ENCODE data around the gene NADSYN1. TPM values are rescaled to one million over a fixed set of nuclear protein-coding genes. Genes with fewer than 3 reads are reported as not detected.

NADSYN1 gene
- total RNA-seq, 8 experiments from 2014 or later = 20.3 to 120 (median 37.1) TPM

GRCh38 chr11:71435278-71435951 lies 17.6 kb upstream of the NADSYN1 start:
- in situ Hi-C loops (cut with MboI; ENCODE audit: low pct_unique_long_range_greater_than_20kb in 2 of 9, low sequenced_read_pairs in 9 of 9, unreplicated experiment in 9 of 9) = loop anchor here in 1 of 9 experiments (25.0 kb wide), 1 partner anchor 973 kb away; no protein-coding TSS in a partner anchor
- ATAC-seq (replicated peaks in 6 of 8) = peak in 4 of 8 experiments; percentile 9 to 29 (median 18)
- no peak overlapping the region for H3K27ac ChIP-seq

GRCh38 chr11:71436861-71437260 lies 16.1 kb upstream of the NADSYN1 start:
- Histone ChIP-seq H3K4me1 (replicated peaks in 1 of 2) (no peaks in the 10 kb centered on the region), H3K4me3 (no peak overlapping the region), H3K27ac (no peak overlapping the region)
- ATAC-seq (replicated peaks in 6 of 8) = no peak
- in situ Hi-C loops (cut with MboI; ENCODE audit: low pct_unique_long_range_greater_than_20kb in 2 of 9, low sequenced_read_pairs in 9 of 9, unreplicated experiment in 9 of 9) = loop anchor here in 1 of 9 experiments (25.0 kb wide), 1 partner anchor 975 kb away; no protein-coding TSS in a partner anchor
- 100% methylated on average over 1 to 2 of the region's 8 CpGs; no CpG with 5 or more reads in 6 of the 10 experiments for WGBS, 10 experiments

More at GRCh38 chr11:71435278-71435951, 17.6 kb upstream of the NADSYN1 start:
- 90 to 100% (median 97%) methylated on average over 1 to 15 of the region's 39 CpGs; no CpG with 5 or more reads in 5 of the 10 experiments for WGBS, 10 experiments
- no peaks in the 10 kb centered on the region for H3K4me1 ChIP-seq (replicated peaks in 1 of 2)
- H3K4me3 ChIP-seq = no peak overlapping the region

- Histone ChIP-seq H3K4me1 (replicated peaks in 1 of 2) (no peaks in the 10 kb centered on the region), H3K4me3 (no peak overlapping the region), H3K27ac (no peak overlapping the region)
- no peak for ATAC-seq (replicated peaks in 6 of 8)
- in situ Hi-C loops (cut with MboI; ENCODE audit: low pct_unique_long_range_greater_than_20kb in 2 of 9, low sequenced_read_pairs in 9 of 9, unreplicated experiment in 9 of 9) = loop anchor here in 1 of 9 experiments (25.0 kb wide), 1 partner anchor 975 kb away; no protein-coding TSS in a partner anchor
- 95 to 100% (median 100%) methylated on average over 1 to 4 of the region's 6 CpGs; no CpG with 5 or more reads in 5 of the 10 experiments for WGBS, 10 experiments
Observed at GRCh38 chr11:71437399-71437798, 15.6 kb upstream of the NADSYN1 start.

GRCh38 chr11:71437879-71438278 lies 15.1 kb upstream of the NADSYN1 start:
- ATAC-seq (replicated peaks in 6 of 8) = no peak
- in situ Hi-C loops (cut with MboI; ENCODE audit: low pct_unique_long_range_greater_than_20kb in 2 of 9, low sequenced_read_pairs in 9 of 9, unreplicated experiment in 9 of 9) = loop anchor here in 1 of 9 experiments (25.0 kb wide), 1 partner anchor 976 kb away; no protein-coding TSS in a partner anchor
- 95 to 100% (median 100%) methylated on average over 1 to 4 of the region's 13 CpGs; no CpG with 5 or more reads in 7 of the 10 experiments for WGBS, 10 experiments
- H3K4me3 ChIP-seq = no peak overlapping the region
- no peaks in the 10 kb centered on the region for H3K4me1 ChIP-seq (replicated peaks in 1 of 2)
- H3K27ac ChIP-seq = no peak overlapping the region

- 90 to 100% (median 93%) methylated on average over 5 to 9 of the region's 19 CpGs; no CpG with 5 or more reads in 5 of the 10 experiments for WGBS, 10 experiments
- Histone ChIP-seq H3K4me1 (replicated peaks in 1 of 2) (no peaks in the 10 kb centered on the region), H3K27ac (no peak overlapping the region), H3K4me3 (no peak overlapping the region)
- no peak for ATAC-seq (replicated peaks in 6 of 8)
- in situ Hi-C loops (cut with MboI; ENCODE audit: low pct_unique_long_range_greater_than_20kb in 2 of 9, low sequenced_read_pairs in 9 of 9, unreplicated experiment in 9 of 9) = loop anchor here in 1 of 9 experiments (25.0 kb wide), 1 partner anchor 976 kb away; no protein-coding TSS in a partner anchor
Observed at GRCh38 chr11:71438650-71439049, 14.4 kb upstream of the NADSYN1 start.

GRCh38 chr11:71440021-71440755 lies 12.8 kb upstream of the NADSYN1 start:
- ATAC-seq (replicated peaks in 6 of 8) = no peak
- no peak overlapping the region for H3K4me3 ChIP-seq
- in situ Hi-C loops (cut with MboI; ENCODE audit: low pct_unique_long_range_greater_than_20kb in 2 of 9, low sequenced_read_pairs in 9 of 9, unreplicated experiment in 9 of 9) = loop anchor here in 1 of 9 experiments (25.0 kb wide), 1 partner anchor 978 kb away; no protein-coding TSS in a partner anchor
- no peaks in the 10 kb centered on the region for H3K4me1 ChIP-seq (replicated peaks in 1 of 2)
- WGBS, 10 experiments = 93 to 100% (median 100%) methylated on average over 1 to 5 of the region's 6 CpGs; no CpG with 5 or more reads in 5 of the 10 experiments
- H3K27ac ChIP-seq = no peak overlapping the region

DNA sequence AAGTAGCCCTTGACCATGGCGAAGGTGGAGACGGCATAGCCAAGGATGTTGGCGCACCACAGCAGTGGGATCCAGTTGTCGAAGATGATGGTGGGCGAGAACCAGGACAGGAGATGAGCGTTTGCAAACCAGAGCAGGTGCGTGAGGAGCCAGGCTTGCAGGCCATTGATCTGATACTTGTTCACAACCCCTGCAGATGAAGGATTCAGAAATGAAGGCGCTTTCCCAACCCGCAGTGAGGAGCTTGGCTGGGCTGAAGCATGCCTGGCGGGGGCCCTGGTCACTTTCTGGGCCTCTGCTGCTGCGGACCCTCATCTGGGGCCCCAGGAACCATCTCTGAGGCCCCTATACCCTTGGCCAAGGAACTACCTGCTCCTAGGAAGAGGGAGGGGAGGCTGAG lies 11.8 kb upstream of the NADSYN1 start:
- in situ Hi-C loops (cut with MboI; ENCODE audit: low pct_unique_long_range_greater_than_20kb in 2 of 9, low sequenced_read_pairs in 9 of 9, unreplicated experiment in 9 of 9) = loop anchor here in 1 of 9 experiments (25.0 kb wide), 1 partner anchor 979 kb away; no protein-coding TSS in a partner anchor
- no peak overlapping the region for H3K4me3 ChIP-seq
- ATAC-seq (replicated peaks in 6 of 8) = no peak
- H3K4me1 ChIP-seq (replicated peaks in 1 of 2) = no peaks in the 10 kb centered on the region
- WGBS, 10 experiments = 92 to 100% (median 100%) methylated on average over 1 to 4 of the region's 11 CpGs; no CpG with 5 or more reads in 3 of the 10 experiments
- no peak overlapping the region for H3K27ac ChIP-seq

- WGBS, 10 experiments = 60 to 100% (median 92%) methylated on average over 1 to 4 of the region's 8 CpGs; no CpG with 5 or more reads in 3 of the 10 experiments
Observed at GRCh38 chr11:71442123-71442522, 10.9 kb upstream of the NADSYN1 start.

DNA sequence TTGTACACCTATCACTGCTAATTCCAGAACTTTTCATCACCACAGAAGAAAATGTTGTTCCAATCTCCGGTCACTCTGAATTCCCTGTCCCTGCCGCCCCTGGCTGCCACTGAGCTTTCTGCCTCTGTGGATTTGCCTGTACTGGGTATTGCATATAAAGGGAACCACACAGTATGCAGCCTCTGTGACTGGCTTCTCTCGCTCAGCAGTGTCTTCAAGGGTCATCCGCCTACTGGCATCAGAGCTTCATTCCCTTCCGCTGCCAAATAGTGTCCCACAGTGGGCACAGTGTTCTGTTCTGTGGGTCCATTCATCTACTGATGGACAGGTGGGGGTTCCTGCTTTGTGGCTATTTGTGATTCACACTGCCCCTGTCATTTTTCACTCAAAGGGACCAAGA lies 10.1 kb upstream of the NADSYN1 start:
- in situ Hi-C loops (cut with MboI; ENCODE audit: low pct_unique_long_range_greater_than_20kb in 2 of 9, low sequenced_read_pairs in 9 of 9, unreplicated experiment in 9 of 9) = loop anchor here in 1 of 9 experiments (25.0 kb wide), 1 partner anchor 981 kb away; no protein-coding TSS in a partner anchor
- Histone ChIP-seq H3K4me3 (no peak overlapping the region), H3K4me1 (replicated peaks in 1 of 2) (peaks cover 0 to 2% of the 10 kb centered on the region in 2 donors), H3K27ac (no peak overlapping the region)
- WGBS, 10 experiments = 83 to 100% (median 100%) methylated on average over 1 to 4 of the region's 5 CpGs; no CpG with 5 or more reads in 4 of the 10 experiments
- no peak for ATAC-seq (replicated peaks in 6 of 8)

More at GRCh38 chr11:71442123-71442522, 10.9 kb upstream of the NADSYN1 start:
- in situ Hi-C loops (cut with MboI; ENCODE audit: low pct_unique_long_range_greater_than_20kb in 2 of 9, low sequenced_read_pairs in 9 of 9, unreplicated experiment in 9 of 9) = loop anchor here in 1 of 9 experiments (25.0 kb wide), 1 partner anchor 980 kb away; no protein-coding TSS in a partner anchor
- no peak overlapping the region for H3K27ac ChIP-seq
- no peak for ATAC-seq (replicated peaks in 6 of 8)
- no peak overlapping the region for H3K4me3 ChIP-seq
- H3K4me1 ChIP-seq (replicated peaks in 1 of 2) = no peaks in the 10 kb centered on the region

GRCh38 chr11:71443736-71444445 lies 9.1 kb upstream of the NADSYN1 start:
- H3K4me1 ChIP-seq (replicated peaks in 1 of 2) = peaks cover 0 to 2% of the 10 kb centered on the region in 2 donors
- in situ Hi-C loops (cut with MboI; ENCODE audit: low pct_unique_long_range_greater_than_20kb in 2 of 9, low sequenced_read_pairs in 9 of 9, unreplicated experiment in 9 of 9) = loop anchor here in 1 of 9 experiments (25.0 kb wide), 1 partner anchor 982 kb away; no protein-coding TSS in a partner anchor
- no peak overlapping the region for H3K27ac ChIP-seq
- ATAC-seq (replicated peaks in 6 of 8) = no peak
- WGBS, 10 experiments = 91 to 100% (median 91%) methylated on average over 1 to 17 of the region's 20 CpGs; no CpG with 5 or more reads in 7 of the 10 experiments
- no peak overlapping the region for H3K4me3 ChIP-seq

DNA sequence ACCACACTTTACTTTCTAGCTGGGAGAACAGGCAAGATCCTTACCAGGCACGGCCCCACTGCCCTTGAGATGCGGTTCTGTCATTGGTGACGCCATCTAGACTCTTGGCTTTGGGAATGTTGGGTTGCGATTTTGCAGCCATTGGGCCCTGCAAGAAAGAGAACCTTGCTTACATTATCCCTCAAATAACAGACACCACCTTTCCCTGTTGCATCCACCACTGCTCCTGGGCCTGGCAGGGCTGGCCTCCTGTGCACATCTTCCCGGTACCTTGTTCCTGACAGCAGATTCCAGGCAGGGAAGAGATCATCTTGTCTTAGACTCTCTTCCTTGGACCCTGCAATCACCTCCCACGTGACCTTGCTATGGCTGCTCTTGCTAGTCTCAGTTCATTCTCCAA lies 8.2 kb upstream of the NADSYN1 start:
- ATAC-seq (replicated peaks in 6 of 8) = no peak
- WGBS, 10 experiments = 87 to 100% (median 97%) methylated on average over 1 to 6 of the region's 6 CpGs; no CpG with 5 or more reads in 3 of the 10 experiments
- Histone ChIP-seq H3K4me3 (no peak overlapping the region), H3K4me1 (replicated peaks in 1 of 2) (peaks cover 2 to 5% of the 10 kb centered on the region in 2 donors), H3K27ac (no peak overlapping the region)
- in situ Hi-C loops (cut with MboI; ENCODE audit: low pct_unique_long_range_greater_than_20kb in 2 of 9, low sequenced_read_pairs in 9 of 9, unreplicated experiment in 9 of 9) = loop anchor here in 1 of 9 experiments (25.0 kb wide), 1 partner anchor 983 kb away; no protein-coding TSS in a partner anchor

- 17 to 100% (median 96%) methylated on average over 1 of the region's 1 CpG; no CpG with 5 or more reads in 2 of the 10 experiments for WGBS, 10 experiments
- in situ Hi-C loops (cut with MboI; ENCODE audit: low pct_unique_long_range_greater_than_20kb in 2 of 9, low sequenced_read_pairs in 9 of 9, unreplicated experiment in 9 of 9) = loop anchor here in 1 of 9 experiments (25.0 kb wide), 1 partner anchor 984 kb away; no protein-coding TSS in a partner anchor
- ATAC-seq (replicated peaks in 6 of 8) = no peak
- peaks cover 2 to 17% of the 10 kb centered on the region in 2 donors for H3K4me1 ChIP-seq (replicated peaks in 1 of 2)
- H3K4me3 ChIP-seq = no peak overlapping the region
- no peak overlapping the region for H3K27ac ChIP-seq
Observed at GRCh38 chr11:71446150-71446549, 6.9 kb upstream of the NADSYN1 start.

Measured in motor neuron (in vitro differentiated cells).